Osteocyte (in vitro differentiated cells): ENCODE data around the gene PEX10. TPM values are rescaled to one million over a fixed set of nuclear protein-coding genes. Genes with fewer than 3 reads are reported as not detected.

ENCODE experiments used
- DNase-seq: peaks from one replicate; pipeline ENCODE4 v3.0.0; 2021; ENCODE audit warnings: mixed read lengths; ENCODE audit not compliant: unreplicated experiment; ENCODE audit errors: extremely low spot score
- H3K27ac Mint-ChIP-seq: one replicate; pipeline ENCODE4 v1.8.0; 2021; ENCODE audit warnings: mild to moderate bottlenecking, mixed read lengths; ENCODE audit not compliant: unreplicated experiment
- H3K27me3 Mint-ChIP-seq: one replicate; pipeline ENCODE4 v1.8.0; 2021; ENCODE audit warnings: mixed read lengths; ENCODE audit not compliant: unreplicated experiment
- H3K36me3 Mint-ChIP-seq: one replicate; pipeline ENCODE4 v1.8.0; 2021; ENCODE audit warnings: mixed read lengths; ENCODE audit not compliant: unreplicated experiment
- H3K4me1 Mint-ChIP-seq: one replicate; pipeline ENCODE4 v1.8.0; 2021; ENCODE audit warnings: mixed read lengths; ENCODE audit not compliant: unreplicated experiment
- H3K4me3 Mint-ChIP-seq: one replicate; pipeline ENCODE4 v1.8.0; 2021; ENCODE audit warnings: mild to moderate bottlenecking, moderate library complexity, mixed read lengths; ENCODE audit not compliant: unreplicated experiment
- H3K9me3 Mint-ChIP-seq: one replicate; pipeline ENCODE4 v1.8.0; 2021; ENCODE audit warnings: mixed read lengths; ENCODE audit not compliant: unreplicated experiment
- total RNA-seq: library from RNA; stranded (reverse); gene quantifications from 2 replicates; pipeline ENCODE4 v1.2.1, GENCODE V29; 2021
- TF ChIP-seq, protein P1 (sequence below): fragments of 200-600 bp; sonication (generic); IDR thresholded peaks from 2 replicates; pipeline ENCODE4 v1.5.0; 2021; ENCODE audit warnings: antibody characterized with exemption, mild to moderate bottlenecking, moderate library complexity

The PEX10 gene
- total RNA-seq, 1 donor from 2014 or later, result 25.6 TPM

DNA sequence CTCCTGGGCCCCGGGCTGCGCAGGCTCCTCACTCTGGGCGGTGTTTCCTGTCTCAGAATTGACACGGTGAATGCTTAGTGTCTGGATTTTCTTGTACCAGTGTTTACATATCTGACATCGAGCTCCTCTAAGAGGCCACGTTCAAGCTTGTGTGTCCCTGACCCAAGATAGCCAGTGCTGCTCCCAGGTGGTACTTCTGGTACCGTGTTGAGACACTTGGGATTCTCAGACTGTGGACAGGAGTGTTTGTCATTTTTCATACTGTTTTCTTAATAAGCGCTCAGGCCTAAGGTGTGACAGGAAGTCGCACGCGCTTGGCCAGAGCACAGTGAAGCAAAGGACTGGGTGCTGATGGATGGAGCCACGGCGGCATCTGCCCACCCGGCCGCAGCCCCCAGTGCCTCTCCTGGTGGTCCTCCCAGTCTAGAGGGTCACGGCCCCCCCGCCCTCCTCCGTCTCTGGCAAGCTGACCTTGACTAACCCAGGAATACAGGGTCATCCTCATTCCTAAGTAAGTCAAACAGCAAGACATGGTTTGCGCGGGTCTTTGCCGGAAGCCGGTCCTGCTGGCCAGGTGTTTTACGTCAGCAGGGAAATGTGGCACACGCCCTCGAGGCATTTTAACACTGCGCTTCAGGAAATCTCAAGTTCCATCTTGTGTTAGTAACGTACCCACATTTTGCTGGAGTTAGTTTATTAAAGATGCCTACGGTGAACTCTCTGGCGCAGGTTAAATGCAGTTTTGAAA lies 8.0 kb downstream of the PEX10 start:
- no peaks in the 10 kb centered on the region for H3K27me3 Mint-ChIP-seq
- no peak for DNase-seq
- no peak overlapping the region for H3K4me3 Mint-ChIP-seq
- H3K9me3 Mint-ChIP-seq, result no peaks in the 10 kb centered on the region
- H3K27ac Mint-ChIP-seq, result peak overlapping the region; percentile 84
- peaks cover 25% of the 10 kb centered on the region for H3K4me1 Mint-ChIP-seq
- H3K36me3 Mint-ChIP-seq, result peaks cover 34% of the 10 kb centered on the region
- TF ChIP-seq, protein P1, sequence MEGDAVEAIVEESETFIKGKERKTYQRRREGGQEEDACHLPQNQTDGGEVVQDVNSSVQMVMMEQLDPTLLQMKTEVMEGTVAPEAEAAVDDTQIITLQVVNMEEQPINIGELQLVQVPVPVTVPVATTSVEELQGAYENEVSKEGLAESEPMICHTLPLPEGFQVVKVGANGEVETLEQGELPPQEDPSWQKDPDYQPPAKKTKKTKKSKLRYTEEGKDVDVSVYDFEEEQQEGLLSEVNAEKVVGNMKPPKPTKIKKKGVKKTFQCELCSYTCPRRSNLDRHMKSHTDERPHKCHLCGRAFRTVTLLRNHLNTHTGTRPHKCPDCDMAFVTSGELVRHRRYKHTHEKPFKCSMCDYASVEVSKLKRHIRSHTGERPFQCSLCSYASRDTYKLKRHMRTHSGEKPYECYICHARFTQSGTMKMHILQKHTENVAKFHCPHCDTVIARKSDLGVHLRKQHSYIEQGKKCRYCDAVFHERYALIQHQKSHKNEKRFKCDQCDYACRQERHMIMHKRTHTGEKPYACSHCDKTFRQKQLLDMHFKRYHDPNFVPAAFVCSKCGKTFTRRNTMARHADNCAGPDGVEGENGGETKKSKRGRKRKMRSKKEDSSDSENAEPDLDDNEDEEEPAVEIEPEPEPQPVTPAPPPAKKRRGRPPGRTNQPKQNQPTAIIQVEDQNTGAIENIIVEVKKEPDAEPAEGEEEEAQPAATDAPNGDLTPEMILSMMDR, result no peak

DNA sequence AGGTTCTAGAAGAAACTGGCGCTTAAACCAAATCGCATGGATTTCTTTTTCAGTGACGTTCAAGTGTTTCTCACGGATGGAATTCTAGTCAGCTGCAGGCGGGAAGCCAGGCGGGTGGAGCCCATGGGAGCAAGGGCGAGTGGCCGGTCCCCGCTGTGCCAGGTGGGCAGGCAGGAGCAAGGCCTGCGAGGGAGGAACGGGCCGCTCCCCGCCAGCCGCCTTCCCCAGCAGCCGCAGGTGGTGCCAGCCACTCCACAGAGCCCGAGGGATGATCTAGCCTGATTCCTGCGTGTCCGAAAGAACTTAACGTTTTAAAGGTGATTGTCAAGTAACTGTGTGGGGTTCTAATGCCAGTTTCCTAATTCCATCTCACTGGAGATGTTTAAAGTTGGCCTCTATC lies 9.1 kb downstream of the PEX10 start:
- peaks cover 37% of the 10 kb centered on the region for H3K36me3 Mint-ChIP-seq
- TF ChIP-seq, protein P1, result no peak
- no peaks in the 10 kb centered on the region for H3K9me3 Mint-ChIP-seq
- DNase-seq, result no peak
- peaks cover 25% of the 10 kb centered on the region for H3K4me1 Mint-ChIP-seq
- H3K4me3 Mint-ChIP-seq, result no peak overlapping the region
- no peaks in the 10 kb centered on the region for H3K27me3 Mint-ChIP-seq
- no peak overlapping the region for H3K27ac Mint-ChIP-seq

DNA sequence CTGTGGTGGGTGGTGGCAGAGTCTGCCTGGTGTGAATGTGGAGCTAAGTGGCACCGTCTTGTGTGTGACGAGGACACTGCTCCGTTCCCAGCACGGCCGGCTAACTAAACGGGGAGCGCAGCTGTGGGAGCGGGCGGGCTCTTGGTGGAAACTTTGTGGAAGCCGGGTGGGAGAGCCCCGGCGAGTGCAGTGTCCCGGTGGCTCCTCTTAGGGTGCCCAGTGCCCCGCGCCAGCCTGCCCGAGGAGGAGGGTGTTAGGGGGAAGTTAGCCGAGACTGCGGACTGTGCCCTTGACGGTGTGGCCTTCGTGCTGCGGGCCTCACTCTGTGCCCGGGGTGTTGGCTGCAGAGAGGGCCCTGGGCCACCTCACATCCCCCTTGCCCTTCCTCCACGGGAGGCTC lies 9.9 kb downstream of the PEX10 start:
- Mint-ChIP-seq H3K4me3 (no peak overlapping the region), H3K27ac (no peak overlapping the region), H3K36me3 (peaks cover 37% of the 10 kb centered on the region), H3K27me3 (no peaks in the 10 kb centered on the region), H3K9me3 (no peaks in the 10 kb centered on the region), H3K4me1 (peaks cover 25% of the 10 kb centered on the region)
- TF ChIP-seq, protein P1, result no peak
- DNase-seq, result no peak

DNA sequence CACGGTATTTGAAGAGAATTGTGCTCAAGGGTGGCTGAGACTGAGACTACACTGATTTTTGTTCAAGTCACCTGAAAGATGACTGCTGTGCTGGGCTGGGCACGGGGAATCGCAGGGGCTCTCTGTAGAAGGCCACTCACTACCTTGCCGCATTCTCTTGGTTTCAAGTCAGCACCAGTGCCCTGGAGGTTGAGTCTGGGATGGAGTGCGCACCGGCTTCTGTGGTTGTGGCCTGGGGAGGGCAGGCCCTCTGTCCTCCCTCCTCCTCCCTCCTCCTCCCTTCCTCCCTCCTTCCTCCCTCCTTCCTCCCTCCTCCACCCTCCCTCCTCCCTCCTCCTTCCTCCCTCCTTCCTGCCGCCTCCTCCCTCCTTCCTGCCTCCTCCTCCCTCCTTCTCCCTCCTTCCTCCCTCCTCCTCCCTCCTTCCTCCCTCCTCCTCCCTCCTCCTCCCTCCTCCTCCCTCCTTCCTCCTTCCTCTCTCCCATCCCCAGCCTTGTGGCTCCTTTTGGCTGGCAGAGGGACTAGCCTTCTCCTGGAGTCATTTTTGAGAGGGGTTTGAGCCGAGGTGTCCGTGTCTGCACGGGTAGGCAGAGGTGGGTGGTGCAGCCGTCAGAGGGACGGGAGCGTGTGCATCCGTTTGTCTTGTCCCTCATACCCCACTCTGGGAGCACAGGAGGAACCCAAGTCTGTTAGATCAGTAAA lies 11.3 kb downstream of the PEX10 start:
- H3K4me1 Mint-ChIP-seq, result peaks cover 18% of the 10 kb centered on the region
- peaks cover 43% of the 10 kb centered on the region for H3K36me3 Mint-ChIP-seq
- H3K27ac Mint-ChIP-seq, result no peak overlapping the region
- TF ChIP-seq, protein P1, result no peak
- DNase-seq, result no peak
- no peaks in the 10 kb centered on the region for H3K9me3 Mint-ChIP-seq
- H3K4me3 Mint-ChIP-seq, result no peak overlapping the region
- no peaks in the 10 kb centered on the region for H3K27me3 Mint-ChIP-seq

DNA sequence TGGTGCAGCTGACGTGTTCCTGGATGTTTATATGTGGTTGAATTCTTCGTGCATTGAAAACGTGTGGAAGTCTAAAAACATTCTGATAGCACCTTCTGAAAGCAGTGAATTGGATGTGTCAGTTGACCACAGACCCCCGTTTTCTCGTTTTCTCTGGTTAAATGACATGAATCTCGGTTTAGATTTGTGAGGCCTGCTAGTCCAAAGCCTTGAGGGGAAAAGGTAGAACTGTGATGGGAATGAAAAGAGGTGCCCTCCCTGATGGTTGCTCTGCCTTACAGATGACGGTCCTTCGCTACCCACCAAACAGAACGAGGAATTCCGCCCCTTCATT lies 11.8 kb downstream of the PEX10 start:
- H3K9me3 Mint-ChIP-seq, result no peaks in the 10 kb centered on the region
- DNase-seq, result no peak
- H3K4me1 Mint-ChIP-seq, result peaks cover 14% of the 10 kb centered on the region
- H3K27ac Mint-ChIP-seq, result no peak overlapping the region
- no peaks in the 10 kb centered on the region for H3K27me3 Mint-ChIP-seq
- TF ChIP-seq, protein P1, result no peak
- H3K4me3 Mint-ChIP-seq, result no peak overlapping the region
- peaks cover 44% of the 10 kb centered on the region for H3K36me3 Mint-ChIP-seq
